Thoracic aorta endothelial cell (primary cell): ENCODE measurements around the gene ABHD13. TPM values are rescaled to one million over a fixed set of nuclear protein-coding genes. Genes with fewer than 3 reads are reported as not detected.

Experiments
- total RNA-seq: library from RNA; depleted of rRNA; stranded (reverse); fragments of >200 nt; gene quantifications from 2 replicates; pipeline ENCODE4 v1.2.3, GENCODE V29; 2012

Gene ABHD13
- 12.1 and 12.2 TPM in 2 replicates for total RNA-seq

GRCh38 chr13:108218044-108218974, at the start of gene ABHD13:
Gene ABHD13, plus strand, starts transcription at chr13:108218392. Its CDS starts 10,827 bp downstream, at chr13:108229219.

GRCh38 chr13:108215436-108215835, 2.8 kb upstream of the ABHD13 start, which contains the start of gene LIG4:
Gene LIG4, minus strand, starts transcription at chr13:108215536. Its CDS starts 4,268 bp downstream, at chr13:108211268.

GRCh38 chr13:108269601-108270328, 51.6 kb downstream of the ABHD13 start, which contains the start of gene TNFSF13B:
Gene TNFSF13B, plus strand, starts transcription at chr13:108269718. Its CDS starts 178 bp downstream, at chr13:108269896.

Other genes with a start within 250 kb of the ABHD13 start
- gene LIG4, start 2.9 kb upstream of the ABHD13 start, total RNA-seq = 22.3 and 23.9 TPM in 2 replicates
- 0.36 and 1.7 TPM in 2 replicates for gene TNFSF13B, start 51.3 kb downstream of the ABHD13 start, total RNA-seq